GM12874 (cell line): ENCODE data around the gene SCAMP1.

Experiments used
- CTCF ChIP-seq: IDR thresholded peaks from 2 replicates; pipeline ENCODE4 v1.5.1; 2011; ENCODE audit warnings: low read depth, mild to moderate bottlenecking, control low read depth, low read length, moderate library complexity; ENCODE audit not compliant: insufficient read depth

Gene SCAMP1

DNA sequence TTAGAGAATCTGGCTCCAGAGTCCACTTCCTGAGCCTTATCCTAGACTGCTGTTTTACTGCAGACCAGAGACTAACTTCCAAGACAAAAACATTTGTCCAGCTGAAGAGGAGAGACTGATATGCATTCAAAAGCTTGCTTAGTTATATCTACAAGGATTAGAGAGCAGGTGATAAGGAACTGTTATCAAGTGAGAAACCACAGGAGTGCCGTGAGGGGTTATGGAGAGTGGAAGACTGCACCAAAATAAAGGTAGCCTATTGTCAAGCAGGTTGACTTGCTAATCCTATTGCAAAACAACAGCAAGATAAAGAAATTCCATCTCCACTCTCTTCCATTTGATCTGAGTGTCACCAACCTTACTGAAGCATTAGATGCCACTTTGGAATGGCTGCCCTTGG is 139.1 kb downstream of the SCAMP1 start:
- no peak for TF ChIP-seq CTCF

DNA sequence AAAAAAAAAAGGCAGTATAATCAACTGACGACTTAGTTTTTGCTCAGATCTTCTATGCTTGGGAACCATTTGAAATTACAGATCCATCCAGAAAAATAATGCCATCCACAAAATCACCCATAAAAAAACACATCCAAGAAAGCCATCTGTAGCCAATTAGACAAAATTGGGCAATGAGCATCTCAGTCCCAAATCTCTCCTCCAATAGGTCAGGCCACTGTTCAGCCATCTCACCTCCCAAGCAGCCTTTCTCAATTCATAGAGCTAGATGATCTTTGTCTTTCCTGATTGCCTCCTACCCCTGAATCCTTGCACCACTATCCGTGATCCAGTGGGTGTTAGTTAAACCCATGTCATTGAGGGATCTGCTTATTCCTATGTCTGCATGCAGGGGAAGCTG is 139.6 kb downstream of the SCAMP1 start:
- TF ChIP-seq CTCF = no peak

DNA sequence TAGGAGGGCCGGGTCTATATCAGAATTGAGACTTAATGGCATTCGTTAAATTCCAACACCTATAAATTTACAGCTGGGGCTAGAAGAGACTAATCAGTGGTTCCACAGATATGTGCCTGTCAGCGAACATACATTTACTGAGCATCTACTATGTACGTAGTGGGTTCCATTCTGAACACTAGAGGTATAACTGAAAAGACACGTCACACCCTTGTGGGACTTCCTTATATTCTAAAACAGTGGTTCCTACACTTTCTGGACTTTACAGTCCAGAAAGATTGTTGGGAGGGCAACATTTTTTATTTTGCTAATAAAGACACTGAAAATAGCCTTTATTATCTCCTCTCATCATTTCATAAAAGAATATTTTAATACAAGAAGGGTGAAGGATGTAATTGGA is 140.5 kb downstream of the SCAMP1 start:
- no peak for TF ChIP-seq CTCF

- TF ChIP-seq CTCF = no peak
These were observed 141.3 kb downstream of the SCAMP1 start for GRCh38 chr5:78501411-78502352.

GRCh38 chr5:78503958-78504653 is 143.7 kb downstream of the SCAMP1 start:
- no peak for TF ChIP-seq CTCF

DNA sequence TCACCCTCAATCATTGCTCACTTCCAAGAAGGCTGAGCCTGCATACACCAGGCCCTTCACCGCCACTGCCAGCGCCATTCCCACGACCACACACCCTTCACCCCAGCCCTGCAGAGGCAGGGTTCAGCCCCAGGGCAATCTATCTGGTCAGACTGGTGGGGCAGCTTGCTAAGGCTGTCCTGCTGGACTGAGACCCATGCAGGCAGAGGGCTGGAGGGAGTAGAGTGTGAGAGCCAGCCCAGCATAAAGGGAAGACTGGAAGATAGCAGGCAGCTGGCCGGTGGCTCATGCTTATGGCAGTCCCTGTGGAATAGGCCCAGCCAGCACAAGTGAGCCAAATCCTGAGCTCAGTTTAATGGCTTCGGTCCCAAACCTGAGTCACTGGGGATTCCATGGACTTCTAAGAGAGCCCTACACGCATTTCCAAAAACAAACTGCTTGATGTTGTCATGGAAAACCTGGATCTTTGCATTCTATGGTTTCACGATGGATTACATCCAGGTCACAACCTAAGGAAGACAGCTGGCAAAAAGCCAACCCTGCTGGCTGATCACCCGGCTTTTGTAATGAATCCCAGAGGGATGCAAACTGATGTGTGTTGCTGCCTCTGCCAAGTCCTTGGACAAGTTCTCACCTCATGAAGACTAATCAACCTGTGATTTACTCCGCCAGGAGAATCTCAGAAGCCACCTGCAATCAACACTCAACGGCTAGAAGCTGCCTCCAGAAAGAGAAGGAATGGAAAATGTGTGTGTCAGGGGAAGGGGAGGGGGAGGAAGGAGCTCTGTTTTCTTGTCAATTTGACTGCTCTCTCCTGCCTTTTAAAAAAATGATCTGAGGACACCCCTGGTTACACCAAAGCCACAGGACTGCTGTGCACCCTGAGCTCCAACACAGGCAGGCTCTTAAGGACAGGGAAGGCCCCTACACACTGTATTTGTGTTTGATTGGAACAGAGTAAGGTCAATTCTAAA is 144.6 kb downstream of the SCAMP1 start:
- TF ChIP-seq CTCF = no peak
